Left cardiac atrium (tissue), 4 donors: ENCODE data around the gene TFCP2L1. TPM values are rescaled to one million over a fixed set of nuclear protein-coding genes. Genes with fewer than 3 reads are reported as not detected.
A peak's percentile ranks its signal among the peaks of the same experiment; 100 is the strongest.

Experiments used
- ATAC-seq, 2 donors: fragments of 200-7000 bp; cut with Tn5 transposase; one replicate each; pipeline ENCODE4 v1.9.1; 2020; ENCODE audit warnings: mild to moderate bottlenecking in 2 of 2, moderate library complexity in 2 of 2
- DNase-seq: peaks from one replicate; pipeline ENCODE4 v3.0.0-alpha.2; 2020
- intact Hi-C, 2 donors: fragments of 100-400 bp; cut with DNase I; formaldehyde crosslinking; loops; one replicate each; pipeline versions ENCODE4 v1.14.1 to v1.15.1; 2022 to 2023
- total RNA-seq, 2 donors: library from RNA; stranded (reverse); fragmentation: NEBNext Ultra II Directional; extraction: Animal tissue kit (Norgen Biotek cat#: 25700); gene quantifications; one replicate each; pipeline ENCODE4 v1.2.1, GENCODE V29; 2021
- donor health status: DM: no; HTN: yes; CAD: no.
- donor health status: DM: no; HTN: yes; CAD: no; lungs with severe emphysema.
- donor health status: DM: yes; HTN: yes; CAD: no.
- donor health status: Dilated cardiomyopathy.

TFCP2L1 gene
- total RNA-seq, 2 donors from 2014 or later: 0.60 to 0.82 TPM

DNA sequence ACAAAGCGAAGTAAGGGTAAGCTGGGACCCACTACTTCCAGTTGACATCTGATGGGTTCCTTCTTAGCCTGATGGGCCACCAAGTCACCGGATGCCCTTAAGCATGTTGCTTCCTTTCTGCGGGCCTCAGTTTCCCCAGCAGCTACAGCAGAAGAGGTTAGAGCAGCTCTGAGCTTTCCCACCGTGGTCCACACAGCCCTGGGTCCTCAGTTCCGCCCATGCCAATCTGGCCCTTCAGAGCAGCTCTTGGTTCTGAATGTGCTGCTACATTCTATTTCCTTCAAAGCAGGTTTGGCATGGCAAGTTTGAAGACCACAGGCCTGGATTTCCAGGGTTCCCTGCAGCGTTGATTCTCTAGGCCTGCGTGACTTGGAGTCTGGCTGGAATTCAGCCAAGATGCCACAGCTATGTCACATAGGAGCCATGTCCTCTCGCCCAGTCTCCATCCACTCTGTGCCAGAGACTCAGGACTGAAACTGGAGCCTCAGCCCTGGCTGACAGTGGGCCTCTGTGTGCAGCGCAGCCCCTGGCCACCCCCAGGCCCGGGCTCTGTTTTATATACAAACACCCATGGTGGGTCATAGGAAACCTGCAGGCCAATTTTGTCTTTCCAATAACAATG is 79.6 kb downstream of the TFCP2L1 start:
- peak; percentile 71 to 73 for ATAC-seq
- intact Hi-C loops: no loop called here
- DNase-seq: no peak

DNA sequence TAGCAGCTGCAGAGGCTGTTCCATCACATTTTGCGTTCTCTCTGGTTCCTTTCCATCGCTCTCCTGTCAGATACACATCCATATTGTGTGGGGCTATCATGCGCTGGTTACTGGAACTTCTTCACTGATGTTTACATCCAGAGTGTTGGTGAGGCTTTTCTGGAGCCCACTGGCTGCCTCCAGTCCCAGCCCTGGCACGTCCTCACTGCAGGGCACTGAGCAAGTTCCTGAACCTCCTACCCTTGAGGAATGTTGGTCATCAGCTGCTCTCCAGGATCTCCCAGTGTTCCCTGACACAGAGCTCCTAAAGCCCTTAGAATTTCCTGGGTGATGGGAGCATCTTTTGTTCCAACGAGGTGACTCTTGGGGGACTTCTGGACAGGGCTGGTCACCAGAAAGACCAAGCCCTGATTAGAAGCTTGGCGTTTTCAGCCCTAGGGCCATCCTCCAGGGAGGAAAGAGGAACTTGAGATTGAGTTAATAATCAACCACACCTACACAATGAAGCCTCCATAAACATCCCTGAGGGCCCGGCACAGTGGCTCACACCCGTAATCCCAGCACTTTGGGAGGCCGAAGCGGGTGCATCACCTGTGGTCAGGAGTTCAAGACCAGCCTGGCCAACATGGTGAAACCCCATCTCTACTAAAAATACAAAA is 81.3 kb downstream of the TFCP2L1 start:
- ATAC-seq (no peak), DNase-seq (no peak)
- intact Hi-C loops: no loop called here

DNA sequence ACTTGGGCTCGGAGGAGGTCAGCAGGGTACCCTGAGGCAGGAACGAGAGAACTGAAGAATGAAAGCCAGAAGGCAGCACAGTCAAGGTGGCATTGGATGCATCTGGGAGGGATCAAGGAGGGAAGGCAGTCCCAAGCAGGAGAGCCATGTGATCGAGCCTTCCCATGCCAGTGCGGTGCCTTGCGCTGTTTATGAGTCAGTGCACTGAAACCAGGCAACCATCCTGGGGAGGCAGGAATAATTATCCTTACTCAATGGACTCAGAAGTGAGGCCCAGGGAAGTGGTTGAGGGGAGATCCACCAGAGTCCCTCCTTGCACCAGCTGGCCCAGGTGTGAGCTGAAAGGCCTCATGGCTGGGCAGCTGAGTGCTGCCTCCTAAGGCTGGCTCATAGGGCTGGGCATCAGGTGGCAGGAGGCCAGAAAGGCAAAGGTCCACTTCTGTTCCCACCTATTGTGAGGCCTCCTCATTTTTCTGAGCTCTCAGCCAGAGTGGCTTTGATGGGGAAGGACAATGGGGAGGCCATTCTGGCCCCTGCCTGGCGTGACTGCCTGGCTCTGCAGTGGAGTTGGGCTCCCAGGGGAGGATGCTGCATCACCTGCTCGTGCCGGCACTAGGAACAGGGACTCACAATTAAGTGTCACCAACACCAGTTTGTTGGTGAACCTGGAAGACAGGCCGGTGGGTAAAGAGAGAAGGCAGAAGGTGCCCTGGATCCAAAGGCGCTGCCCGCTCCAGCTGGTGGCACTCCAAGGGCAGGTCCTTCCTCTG is 82.3 kb downstream of the TFCP2L1 start:
- intact Hi-C loops: no loop called here

DNA sequence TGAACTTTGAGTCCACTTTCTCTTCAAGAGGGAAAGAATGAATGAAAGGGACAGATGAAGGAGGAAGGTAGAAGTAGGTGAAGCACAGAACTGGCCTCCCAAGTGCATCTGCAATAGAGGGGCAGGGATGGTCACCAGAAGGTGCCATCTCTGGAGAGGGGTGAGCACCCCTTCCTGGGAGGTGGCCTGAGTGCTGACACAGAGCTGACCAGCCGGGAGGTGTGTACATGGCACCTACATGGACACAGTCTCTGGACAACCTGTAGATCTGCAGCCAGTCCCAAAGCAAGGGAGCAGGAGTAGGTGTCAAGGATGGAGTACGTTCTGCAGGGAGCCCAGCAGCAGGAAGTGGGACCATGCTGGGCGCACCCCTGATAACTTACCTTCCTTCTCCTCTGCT is 83.2 kb downstream of the TFCP2L1 start:
- no peak for ATAC-seq
- intact Hi-C loops: no loop called here
- no peak for DNase-seq

More for the DNA sequence above, 82.3 kb downstream of the TFCP2L1 start:
- DNase-seq (no peak), ATAC-seq (no peak)

DNA sequence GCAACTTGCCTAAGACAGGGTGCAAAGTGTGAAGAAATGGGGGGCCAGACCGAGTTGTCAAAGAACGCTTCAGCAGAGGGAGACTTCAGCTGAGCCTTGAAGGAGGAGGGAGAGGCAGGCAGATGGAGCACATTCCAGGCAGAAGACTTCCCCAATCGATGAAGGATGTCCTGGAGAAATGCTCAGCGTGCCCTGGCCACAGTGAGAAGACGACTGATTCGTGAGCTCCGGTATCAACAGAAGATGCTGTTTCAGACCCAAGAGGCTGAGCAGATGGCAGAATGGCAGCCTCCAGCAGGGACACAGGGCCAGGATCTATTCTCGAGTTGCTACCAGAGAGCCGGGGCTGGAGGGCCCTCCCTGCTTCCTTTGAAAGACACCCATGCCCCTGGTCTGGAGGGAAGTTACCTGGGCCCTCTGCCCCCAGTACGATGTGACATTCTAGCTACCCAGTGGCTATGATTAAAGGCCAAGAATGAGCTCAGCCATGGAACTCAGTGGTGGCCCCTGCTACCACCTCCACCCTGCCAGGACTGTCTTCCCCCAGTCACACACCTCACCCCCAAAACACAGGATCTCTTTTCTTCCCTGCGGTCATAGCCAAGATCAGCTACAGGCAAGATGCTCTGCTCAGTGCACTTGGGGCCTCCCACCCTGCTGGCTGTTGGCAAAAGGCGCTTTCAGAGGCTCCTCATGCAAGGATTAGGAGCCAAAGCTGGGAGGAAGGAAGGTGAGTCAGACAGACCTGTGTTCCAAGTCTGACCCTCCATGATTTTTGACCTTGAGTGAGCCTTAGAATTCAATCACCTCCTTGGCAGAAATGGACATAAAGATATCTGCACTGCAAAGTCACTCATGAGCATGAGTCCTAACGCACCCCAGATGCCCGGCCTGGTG is 84.3 kb downstream of the TFCP2L1 start:
- ATAC-seq (no peak), DNase-seq (no peak)
- intact Hi-C loops: no loop called here

DNA sequence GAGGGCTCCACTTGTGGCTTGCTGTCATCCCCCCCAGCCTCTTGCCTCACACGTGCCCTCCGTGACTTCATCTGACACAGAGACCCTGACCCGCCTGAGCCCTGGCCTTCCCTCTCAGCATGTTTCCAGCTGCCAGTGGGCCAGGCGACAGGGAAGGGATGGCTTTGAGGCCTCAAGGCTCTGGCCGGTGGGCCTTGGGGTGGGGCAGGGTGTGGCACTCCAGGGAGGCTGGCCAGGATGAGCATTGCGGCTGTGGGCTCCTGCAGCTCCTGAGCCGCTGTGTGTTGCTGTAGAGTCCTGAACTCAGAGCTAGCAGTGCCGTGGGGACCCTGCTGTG is 85.0 kb downstream of the TFCP2L1 start:
- ATAC-seq: no peak
- intact Hi-C loops: no loop called here
- no peak for DNase-seq

DNA sequence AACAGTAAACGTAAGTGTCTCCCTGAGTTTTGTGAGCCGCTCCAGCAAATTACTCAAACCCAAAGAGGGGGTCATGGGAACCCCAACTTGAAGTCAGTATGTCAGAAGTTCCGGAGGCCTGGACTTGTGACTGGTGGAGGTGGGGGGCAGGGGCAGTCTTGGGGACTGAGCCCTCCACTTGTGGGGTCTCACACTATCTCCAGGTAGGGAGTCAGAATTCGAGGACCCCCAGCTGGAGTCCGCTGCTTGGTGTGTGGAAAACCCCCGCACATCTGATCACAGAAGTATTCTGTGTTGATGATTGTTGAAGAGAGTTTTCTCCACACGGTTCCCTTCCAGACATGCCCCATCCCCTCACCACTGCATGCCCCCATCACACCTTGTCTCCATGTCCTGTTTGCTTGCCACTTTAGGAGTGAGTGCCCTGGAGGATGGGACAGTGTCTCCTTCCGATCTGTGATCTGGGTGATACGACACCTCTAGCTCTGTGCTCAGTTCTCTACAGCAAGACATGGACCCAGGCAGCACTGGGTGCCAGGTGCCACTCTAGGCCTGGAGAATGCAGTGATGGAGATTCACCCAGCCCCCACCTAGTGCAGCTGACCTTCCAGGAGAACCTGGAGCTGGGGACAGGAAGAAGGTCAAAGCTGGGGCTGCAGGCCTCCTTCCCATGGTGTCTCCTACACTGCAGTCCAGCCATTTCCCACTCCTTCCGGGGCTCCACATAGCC is 85.6 kb downstream of the TFCP2L1 start:
- DNase-seq (no peak), ATAC-seq (no peak)
- intact Hi-C loops: no loop called here

DNA sequence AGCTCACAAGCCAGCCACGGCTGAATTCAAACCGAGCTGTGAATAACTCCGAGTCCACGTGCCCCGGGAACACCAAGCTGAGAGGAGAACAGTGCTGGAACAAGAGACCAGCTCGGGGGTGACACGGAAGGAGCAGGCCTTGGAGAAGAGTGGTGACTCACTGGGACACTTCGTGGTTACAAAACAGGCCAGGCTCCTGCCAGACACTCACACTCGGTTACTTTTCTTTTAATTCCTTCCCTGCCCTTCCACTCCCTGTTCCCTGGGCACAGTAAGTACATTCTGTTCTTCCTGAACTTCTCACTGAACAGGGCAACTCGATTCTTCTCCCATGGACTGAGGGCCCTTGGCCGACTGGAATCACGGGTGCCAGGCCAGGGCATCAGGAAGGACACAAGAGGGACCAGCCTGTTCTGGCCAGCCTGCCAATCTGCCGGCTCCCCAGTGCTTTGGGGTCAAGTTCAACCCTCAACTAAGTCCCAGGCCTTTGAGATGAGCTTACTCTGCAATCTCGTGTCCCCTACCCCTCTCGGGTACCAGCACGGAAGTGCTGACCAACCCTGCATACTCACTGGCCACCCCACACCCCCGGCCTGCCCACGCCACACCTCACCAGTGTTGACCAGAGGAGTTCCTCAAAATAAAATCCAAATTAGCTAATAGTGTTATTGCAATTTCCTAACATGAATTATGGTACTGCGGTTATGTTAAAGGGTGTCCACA is 87.5 kb downstream of the TFCP2L1 start:
- ATAC-seq (peak; percentile 81 to 90), DNase-seq (peak; percentile 73)
- intact Hi-C loops: no loop called here

DNA sequence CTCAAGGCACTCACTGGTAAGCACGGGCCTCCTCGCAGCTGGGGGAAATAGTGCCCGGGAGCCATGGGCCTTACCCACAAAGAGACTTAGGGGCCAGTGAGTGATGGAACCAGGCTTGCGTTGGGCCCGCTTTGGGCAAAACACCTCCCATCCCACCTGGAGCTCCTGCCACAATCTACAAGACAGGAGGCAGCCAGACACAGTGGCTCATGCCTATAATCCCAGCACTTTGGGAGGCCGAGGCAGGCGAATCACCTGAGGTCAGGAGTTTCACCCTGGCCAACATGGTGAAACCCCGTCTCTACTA is 88.2 kb downstream of the TFCP2L1 start:
- no peak for ATAC-seq
- no peak for DNase-seq
- intact Hi-C loops: no loop called here

DNA sequence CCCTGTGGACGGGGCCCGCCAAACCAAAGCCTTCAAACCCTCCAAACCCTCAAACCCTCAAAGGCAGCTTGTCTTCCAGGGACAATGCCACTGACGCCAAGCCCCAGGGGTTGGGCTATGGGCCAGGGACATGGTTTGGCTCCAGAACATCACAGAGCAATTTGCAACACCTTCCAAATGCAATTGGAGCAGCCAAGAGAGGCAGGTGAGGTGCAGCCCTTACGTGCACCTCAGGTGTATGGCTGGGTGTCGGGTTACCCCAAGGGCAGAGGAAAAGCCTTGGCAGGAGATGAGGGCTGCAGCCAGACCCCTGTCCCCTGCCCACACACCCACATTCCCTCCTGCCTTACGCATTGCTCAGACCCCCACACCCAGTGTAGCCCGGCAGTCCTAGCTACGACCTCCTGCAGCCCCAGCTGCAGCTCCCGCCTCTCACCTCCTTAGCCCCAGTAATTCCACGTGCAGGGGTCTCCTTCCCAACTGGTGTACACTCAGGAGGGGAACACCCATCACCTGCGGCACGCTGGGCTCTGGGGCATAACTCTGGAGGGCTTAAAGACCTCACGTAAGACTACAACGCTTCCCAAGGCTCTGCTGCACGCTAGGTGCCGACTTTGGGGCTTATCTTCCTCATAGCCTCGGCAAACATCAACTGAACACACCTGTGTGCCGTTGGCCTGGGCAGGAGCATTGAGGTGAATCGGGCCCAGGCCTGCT is 88.7 kb downstream of the TFCP2L1 start:
- ATAC-seq (no peak), DNase-seq (no peak)
- intact Hi-C loops: no loop called here

DNA sequence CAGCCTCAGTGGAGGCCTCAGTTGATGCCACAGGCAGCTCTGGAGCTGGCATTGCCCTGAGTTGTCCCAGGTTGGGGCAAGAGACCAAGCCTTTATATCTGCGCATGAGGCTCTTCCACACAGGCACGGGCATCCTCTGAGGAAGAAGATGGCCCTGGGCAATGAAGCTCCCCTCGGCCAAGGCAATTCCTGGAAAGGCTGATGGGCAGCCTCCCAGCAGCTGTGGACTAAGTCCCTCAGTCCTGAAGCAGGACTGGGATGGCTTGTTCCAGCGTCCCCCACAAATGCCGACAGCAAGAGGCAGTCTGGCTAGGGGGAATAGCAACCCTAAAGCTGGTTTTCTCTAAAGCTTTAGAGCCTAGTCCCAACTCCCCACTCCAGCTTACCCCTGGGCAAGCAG is 90.0 kb downstream of the TFCP2L1 start:
- DNase-seq (no peak), ATAC-seq (no peak)
- intact Hi-C loops: no loop called here

DNA sequence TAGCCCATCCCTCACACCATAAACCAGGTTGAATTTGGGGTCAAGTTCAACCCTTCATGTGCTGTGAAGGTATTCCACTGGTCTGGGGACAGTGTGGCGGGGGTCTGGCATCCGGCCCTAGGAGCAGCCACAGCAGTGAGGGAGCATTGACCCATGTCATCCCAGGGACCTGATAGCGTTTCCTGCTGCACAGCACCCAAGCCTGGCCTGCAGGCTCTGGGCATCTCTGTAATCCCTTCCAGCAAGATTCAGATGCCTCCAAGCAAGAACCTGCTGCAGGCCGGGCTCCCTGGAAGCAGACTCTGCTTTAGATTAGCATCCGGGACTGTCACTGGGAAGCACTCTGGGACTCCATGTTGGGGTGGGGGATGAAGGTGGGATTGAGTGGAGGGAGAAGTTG is 90.4 kb downstream of the TFCP2L1 start:
- DNase-seq: no peak
- intact Hi-C loops: no loop called here
- no peak for ATAC-seq

DNA sequence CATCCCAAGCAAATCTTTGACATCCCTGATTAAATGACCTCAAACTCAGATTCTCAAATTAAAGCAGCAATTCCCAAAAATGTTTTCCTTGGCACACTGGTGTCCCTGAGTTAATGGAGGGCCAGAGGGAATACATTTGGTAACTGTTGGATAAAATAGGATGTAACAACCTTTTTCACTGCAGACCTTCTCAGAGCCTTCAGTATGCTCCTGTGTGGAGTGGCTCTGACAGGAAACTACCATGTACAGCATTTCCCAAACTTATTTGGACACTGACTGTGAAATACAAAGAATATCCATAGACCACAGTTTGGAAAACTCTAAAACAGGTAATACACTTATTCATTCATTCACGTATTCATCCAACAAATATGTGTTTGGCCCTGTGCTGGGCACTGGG is 91.8 kb downstream of the TFCP2L1 start:
- DNase-seq (no peak), ATAC-seq (no peak)
- intact Hi-C loops: no loop called here

DNA sequence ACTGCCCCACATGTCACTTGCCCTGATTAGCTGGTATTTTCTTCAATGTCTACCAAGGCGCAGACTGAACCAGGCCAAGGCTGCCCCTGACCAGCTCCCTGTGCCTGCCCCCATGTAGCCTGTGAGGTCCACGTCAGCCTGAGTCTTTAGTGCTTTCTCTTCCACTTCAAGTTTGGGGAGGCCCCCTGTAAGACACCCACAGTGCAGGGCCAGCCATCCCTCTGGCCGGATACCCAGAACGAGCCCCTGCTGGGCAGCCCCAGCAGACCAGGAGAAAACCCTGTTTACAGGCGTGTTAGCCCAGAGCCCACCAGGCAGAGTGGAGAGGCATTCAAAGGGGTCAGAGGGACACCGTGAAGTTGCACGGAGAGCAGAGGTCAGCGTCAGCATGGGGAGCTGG is 92.4 kb downstream of the TFCP2L1 start:
- intact Hi-C loops: no loop called here
- DNase-seq: no peak

DNA sequence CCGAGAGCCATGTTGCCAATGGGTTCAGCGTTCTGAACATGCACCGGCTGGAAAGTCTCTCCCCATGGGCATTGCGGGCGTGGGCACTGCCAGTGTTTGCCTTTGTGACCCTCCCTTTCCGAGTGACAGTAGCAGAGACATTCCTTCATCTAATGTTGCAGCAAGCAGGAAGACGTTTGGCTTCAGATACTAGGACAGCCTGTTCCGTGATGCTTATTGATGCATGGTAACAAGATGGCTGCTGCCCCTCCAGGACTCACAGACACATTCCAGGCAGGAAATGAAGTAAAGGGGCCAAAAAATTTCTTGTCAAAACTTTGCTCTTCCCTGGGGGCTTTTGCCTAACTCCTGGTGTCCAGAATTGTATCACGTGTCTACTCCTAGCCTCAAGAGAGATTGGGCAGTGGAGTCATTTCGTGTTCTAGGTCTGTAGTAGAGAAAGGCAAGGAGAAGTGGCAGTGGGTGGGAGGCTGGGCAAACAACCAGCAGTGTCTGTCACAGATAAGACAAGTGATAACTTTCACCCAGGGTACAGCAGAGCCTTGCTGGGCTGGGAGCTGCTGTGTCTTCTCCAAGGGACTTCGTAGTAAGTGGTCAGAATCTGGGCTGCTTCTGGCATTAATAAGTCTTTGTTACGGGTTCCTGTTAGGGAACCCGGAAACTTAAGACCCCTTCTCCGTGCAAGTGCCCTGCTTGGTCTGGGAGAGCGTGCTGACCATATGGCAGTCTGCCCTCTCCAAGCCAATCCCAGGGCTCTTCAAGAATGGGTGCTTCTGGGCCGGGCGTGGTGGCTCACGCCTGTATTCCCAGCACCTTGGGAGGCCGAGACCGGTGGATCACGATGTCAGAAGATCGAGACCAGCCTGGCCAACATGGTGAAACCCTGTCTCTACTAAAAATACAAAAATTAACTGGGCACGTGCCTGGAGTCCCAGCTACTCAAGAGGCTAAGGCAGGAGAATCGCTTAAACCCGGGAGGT is 93.5 kb downstream of the TFCP2L1 start:
- DNase-seq (no peak), ATAC-seq (no peak)
- intact Hi-C loops: no loop called here

More for the DNA sequence above, 92.4 kb downstream of the TFCP2L1 start:
- no peak for ATAC-seq

DNA sequence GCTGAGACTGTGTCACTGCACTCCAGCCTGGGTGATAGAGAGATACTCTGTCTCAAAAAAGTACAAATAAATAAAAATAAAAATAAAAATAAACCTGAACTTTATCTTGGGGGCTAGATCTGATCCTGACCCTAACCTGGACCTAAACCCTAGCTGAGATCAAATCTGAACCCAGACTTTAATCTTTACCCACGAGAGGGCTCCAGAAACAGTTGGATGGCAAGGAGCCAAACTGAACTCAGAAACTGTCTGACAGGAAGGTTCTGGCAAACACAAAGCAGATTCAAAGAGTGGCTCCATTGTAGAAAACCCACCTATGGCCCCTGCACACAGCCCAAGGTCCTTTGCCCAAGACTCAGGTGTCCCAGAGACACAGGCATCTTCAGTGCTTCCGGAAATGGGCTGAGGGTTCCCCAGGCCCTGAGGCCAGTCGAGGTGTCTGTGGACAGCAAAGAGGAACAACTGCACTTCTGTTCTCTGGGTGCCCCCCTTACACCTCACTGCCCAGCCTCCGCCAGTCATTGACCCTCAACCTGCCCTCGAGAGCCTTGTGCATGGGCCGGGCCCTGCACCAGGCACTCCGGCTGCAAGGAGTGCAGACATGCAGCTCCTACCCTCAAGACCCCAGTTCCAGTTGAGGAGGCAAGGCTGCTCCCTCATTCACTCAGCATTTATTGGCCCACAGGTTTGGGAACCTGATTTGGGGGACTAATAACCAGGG is 95.2 kb downstream of the TFCP2L1 start:
- ATAC-seq: no peak
- intact Hi-C loops: no loop called here
- DNase-seq: no peak
